HG02571 (cell line): ENCODE measurements around the gene FLRT1.

Source experiments
- ATAC-seq: cut with Tn5 transposase; IDR thresholded peaks from one replicate; pipeline ENCODE4 v1.9.1; 2021; ENCODE audit warnings: mild to moderate bottlenecking, moderate library complexity; ENCODE audit not compliant: unreplicated experiment

FLRT1 gene

DNA sequence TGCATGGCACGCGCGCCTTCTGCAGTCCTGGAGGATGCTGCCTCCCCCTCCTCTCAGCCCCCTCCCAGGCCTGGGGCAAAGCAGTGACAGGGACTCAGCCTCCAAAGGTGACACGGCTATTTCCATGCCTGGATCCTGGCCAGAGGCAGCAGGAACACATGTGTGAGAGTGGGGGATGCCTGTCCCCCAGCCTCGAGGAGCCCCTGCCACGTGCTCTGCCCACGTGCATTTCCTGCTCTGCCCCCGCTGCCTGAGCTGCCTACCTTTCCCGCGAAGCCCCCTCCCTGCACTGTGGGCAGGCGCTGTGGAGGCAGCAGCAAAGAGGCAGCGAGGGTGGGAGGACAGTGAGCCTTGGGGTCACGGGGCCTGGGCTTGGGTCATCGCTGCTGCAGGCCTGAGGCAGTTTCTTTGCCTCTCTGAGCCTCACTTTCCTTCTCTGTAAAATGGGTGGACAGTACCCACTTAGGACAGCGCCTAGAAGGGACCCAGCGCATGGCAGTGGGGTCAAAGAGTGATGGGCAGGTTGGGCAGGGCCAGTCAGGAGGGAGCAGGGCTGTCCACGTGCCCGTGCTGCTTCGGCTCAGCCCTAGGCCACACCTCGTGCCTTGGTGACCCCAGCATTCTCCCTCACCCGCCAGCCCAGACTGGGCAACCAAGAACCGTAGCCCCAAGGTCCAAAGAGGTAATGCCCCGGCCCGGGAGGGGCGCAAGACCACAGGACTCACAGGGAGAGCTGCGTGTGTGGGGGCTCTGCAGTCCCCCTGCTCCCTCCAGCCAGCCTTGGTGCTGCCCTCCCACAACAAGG lies 48.6 kb downstream of the FLRT1 start:
- ATAC-seq: no peak

DNA sequence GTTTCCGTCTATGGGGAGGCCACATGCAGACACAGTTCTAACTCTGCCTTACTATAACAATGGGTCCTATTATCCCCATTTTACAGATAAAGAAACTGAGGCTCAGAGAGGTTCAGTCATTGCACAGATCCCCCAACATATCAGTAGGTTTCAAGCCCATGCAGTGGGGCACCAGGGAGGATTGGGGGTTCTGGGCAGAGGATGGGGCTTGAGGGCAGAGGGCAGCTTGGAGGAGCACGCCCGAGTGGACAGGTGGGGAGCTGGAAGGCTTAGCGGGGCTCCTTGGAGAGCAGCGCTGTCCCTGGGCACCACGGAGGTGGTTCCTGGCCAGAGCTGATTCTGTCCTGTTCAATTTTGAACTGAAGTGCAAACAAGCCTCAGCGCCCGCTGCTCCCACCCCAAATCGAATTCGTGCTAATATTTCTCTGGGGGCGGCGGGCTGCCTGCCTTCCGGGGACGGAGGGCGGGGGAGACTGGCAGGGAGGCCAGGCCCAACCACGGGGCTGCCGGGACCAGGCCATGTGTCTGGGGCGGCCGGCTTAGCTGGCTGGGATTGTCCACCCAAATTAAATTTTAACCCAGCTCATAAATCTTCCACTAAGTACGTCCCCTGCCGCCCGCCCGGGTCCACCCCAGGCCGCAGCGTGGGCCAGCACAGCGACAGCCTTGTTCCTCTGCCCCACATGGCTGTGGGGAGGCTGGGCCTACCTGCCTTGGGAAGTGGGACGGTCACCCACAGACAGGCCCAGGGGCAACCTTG lies 49.4 kb downstream of the FLRT1 start:
- no peak for ATAC-seq
